GM18520 (cell line): Measurements from ENCODE around the gene NELFA.

Experiments
- ATAC-seq: cut with Tn5 transposase; IDR thresholded peaks from one replicate; pipeline ENCODE4 v1.9.1; 2021; ENCODE audit not compliant: unreplicated experiment

Gene NELFA

DNA sequence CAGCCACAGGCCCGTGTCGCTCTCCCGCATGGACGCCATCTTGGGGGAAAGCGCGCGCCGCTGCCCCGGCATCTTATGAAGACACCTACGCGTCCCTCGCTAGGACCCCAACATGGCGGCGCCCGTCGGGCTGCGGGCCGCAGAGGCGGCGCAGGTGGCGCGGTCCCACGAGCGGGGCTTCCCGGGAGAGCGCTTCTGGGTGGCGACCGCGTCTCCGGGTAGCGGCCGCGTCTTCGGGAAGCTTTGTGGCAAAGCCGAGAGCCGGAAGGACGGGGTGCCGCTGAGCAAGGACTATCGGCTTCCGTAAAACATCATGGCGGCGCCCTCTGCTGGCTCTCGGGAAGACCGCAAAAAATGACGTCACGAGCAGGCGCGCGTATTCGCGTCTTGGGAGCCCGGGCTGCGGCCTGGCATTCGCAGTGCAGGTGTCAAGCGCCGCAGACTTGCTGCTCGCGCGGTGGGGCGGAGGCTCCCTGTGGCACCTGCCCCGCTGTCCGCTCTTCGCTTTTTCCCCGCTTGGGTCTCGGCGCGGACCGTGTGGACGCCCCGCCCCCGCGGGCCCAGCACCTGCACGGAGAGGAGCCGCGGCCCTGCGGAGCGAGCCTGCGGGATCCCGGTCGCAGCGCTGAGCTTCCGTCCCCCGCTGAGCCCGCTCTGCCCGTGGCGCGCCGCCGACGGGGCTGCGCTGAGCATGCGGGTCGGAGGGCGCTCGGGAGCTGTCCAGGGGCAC, at the start of gene NELFA:
TSS of gene NELFA (minus strand) at position 54 of the 730 bp plus-strand sequence. CDS start at position 39, 15 bp downstream.
- peak; percentile 78 for ATAC-seq

DNA sequence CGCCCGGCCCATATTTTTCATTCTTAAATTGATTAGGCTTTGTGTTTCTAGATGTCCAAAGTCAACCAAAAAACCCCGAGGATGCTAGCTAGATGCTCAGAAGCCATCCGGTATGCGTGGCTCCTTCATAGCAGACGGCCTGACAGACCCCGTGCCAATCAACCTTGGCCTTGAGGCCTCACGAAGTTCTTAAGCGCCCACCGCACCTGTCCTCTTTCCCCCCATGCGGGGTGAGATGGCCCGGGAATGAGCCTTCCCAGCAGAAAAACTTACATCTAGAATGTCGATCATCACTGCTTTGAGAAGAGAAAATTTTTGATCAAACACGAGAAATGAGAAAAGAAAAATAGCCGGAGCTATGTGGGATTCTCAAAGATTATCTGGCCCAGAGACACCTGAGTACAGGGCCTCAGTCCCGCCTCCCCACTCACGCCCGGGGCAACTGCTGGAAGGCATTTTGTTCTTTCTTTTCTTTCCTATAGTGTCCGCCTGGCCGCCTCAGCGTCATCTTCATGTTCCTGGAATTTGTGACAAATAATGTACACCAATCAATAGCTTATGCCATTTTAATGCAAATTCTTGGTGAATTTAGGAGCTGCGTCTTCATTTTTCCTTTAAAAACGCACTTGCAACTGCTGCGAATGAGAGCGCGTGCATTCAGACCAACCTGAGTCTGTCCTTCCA, 48.8 kb upstream of the NELFA start:
- no peak for ATAC-seq

DNA sequence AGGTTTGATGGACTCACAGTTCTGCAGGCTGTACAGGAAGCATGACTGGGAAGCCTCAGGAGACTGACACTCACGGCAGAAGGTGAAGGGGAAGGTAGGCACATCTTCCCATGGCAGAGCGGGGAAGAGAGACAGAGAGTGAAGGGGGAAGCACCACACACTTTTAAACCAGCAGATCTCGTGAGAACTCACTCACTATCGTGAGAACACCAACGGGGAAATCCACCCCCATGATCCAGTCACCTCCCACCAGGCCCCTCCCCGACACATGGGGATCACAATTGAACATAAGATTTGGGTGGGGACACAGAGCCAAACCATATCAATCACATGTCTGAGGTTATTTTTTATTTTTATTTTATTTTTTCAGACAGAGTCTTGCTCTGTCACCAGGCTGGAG, 45.4 kb upstream of the NELFA start:
- no peak for ATAC-seq

DNA sequence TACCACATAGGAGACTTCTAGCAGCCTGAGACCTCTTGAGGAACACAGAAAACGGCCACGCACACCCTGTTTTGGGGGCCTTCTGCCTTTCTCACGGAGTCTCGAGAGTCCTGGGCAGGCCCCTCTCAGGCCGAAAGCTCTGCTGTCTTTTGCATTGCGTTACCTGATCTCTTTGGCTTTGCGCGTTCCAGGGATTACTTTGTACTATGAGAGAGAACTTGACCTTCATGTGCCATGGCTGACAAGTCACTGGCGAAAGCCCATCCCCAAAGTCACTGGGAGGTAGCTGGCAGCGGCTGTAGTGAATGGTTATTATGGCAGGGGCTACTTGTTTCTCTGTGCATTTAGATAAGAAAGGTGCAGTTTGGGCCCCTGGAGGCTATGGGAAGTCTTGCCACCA, 42.3 kb upstream of the NELFA start:
- ATAC-seq = no peak

DNA sequence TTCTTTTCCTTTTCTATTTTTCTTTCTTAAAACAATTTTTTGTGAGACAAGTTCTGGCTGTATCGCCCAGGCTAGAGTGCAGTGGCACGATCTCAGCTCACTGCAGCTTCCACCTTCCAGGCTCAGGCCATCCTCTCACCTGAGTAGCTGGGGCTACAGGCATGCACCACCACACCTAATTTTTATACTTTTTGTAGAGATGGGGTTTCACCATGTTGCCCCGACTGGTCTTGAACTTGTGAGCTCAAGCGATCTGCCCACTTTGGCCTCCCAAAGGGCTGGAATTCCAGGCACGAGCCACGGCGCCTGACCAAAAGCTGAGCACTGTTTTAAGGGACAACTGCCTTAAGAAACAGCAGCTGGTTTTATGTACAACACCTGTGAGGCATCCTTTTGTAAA, 41.0 kb upstream of the NELFA start:
- no peak for ATAC-seq

DNA sequence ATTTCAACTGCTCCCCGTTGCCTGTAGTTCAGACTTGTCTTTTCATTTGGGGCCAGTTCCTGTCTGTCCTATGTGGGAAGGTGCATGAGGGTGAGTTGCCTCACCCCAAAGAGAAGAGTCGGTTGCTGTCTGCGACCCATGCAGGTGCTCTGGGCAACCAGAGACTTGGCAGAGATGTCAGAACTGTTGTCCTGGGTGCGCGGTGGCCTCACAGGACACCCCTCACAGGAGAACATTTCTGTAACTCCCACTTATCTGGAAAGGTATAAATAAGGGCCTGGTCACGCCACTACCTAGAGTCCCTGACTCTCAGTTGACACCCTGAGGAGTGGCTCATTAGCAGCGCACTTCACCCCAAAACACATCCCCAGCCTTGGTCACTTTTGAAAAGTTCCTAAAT, 40.6 kb upstream of the NELFA start:
- no peak for ATAC-seq

DNA sequence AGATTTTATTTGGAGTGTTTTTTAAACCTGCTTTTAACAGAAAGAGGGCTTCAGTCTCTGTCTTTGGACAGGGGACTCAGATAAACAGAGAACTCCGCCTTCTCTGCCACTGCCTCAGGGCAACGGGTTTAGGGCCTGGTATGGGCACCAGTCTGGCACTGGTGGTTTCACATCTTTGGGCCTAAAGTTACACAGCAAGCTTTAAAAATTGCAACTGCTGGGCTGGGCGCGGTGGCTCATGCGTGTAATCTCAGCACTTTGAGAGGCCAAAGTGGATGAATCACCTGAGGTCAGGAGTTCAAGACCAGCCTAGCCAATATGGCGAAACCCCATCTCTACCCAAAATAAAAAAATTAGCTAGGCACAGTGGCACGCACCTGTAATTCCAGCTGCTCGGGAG, 40.1 kb upstream of the NELFA start:
- ATAC-seq = no peak

DNA sequence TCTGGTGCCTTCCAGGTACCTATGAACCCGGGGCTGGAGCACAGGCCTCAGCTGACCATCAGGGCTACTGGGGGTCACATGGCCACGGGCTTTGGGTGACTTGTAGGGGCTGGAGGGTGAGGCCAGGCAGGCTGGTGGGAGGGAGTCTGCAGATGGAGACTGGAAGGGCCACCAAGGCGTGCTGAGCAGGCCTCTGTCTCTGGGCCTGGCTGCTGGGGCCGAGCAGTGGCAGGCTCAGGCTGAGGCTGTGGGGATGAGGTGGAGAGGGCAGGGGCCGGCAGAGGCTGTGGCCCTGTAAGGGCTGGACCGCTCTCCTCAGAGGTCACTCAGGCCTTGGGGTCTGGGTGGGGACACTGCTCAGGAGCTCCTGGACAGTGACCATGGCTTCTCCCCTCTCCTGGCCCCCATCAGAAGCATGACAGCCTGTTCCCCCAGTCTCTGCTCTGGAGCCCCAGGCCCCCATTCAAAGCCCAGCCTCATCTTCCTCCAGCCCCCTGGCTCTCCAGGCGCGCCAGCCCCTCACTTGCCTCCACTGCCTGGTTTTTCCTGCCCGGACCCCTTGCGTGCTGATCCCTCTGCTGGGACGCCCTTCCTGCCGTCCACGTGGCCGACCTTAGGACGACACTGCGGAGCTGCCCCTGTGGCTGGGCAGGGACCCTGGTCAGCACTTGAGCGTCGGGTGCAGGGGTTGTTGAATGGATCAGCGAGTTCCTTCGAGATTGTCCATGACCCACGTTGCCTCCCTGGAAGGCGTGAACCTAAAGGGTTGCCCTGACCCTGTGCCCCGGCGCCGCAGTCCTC, 39.2 kb upstream of the NELFA start:
- no peak for ATAC-seq

DNA sequence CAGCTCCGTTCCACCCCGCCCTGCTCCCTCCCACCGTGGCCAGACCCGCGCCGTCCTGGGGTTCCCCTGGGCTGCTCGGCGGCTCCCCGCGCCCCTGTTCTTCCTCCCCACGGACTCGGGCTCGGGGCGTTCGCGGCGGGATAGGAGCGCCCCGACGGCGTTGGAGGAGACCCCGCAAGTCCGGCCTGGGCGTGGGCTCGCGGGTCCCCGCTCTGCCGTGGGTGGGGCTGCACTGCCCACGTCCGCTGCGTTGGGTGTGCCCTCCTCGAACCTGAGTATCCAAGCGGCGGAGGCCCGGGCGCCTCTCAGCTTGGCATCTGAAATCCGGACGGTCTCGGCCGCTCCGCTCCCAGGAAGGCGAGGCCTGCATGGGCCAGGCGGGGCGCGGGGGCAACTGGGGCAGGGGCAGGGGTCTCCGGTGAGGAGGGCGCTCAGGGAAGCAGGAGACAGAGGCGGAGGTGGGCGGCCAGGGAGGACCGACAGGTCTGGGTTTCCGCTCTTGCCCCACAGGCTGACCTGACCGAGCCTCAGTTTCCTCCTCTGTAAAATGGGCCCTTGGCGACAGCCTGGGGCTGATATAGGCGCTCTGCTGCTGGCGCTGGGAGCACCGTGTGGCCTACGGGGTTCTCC, 38.4 kb upstream of the NELFA start:
- no peak for ATAC-seq

DNA sequence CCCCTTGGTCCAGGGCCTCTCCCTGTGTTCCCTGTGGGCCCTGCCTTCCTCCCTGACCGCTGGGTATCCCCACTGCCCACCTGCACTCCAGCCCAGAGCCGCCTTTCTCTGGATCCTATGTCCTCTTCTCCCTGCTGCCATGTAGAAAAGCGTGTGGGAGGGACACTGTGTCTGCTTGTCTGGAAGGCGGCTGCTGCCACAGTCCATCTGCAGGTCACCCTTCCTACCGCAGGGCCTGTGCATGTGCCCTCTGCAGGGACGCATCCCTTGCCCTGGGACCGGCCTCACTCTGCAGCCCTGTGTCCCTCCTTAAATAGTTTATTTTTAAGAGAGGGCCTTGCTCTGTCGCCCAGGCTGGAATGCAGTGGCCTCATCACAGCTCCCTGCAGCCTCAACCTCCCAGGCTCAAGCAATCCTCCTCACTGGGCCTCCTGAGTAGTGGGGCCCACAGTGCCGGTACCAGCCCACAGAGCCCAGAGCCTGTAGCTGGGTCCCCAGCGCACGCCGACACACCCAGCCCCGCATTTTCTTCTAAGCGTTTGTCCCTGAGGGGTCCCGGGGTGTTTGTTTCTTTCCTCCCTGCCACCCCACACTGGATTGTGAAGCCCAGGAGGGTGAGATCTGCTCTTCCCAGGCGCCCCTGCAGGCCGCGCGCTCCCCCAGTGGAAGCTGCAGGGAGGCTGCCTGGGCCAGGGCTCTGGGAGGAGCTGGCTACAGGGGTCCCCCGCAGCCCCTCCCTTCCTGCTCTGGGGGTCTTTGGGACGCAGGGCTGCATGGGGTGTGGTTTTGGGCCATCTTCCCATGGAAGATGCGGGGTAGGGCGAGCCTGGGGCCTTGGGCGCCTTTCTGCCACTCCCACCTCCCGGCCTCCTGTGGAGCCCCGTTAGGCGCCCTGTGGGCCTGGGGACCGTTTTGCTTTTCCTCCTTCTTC, 37.5 kb upstream of the NELFA start:
- no peak for ATAC-seq

DNA sequence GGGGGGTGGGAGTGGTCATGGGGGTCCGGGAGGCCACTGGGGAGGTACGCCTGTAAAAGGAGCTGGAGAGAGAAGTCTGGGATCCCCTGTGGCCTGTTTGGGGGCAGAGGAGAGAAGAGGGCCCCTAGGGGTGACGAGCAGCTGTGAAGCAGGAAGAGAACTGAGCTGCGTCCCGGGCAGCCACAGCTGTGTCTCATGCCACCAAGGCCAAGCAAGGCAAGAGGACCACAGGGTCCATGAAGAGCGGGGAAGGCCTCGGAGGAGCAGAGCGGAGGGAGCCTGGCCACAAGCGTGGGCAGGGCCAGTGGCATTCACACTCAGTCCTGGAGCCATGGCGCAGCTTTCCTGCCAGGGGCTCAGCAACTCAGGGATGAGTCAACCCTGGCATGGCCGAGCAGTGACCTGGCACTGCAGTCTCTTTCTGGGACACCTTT, 36.8 kb upstream of the NELFA start:
- ATAC-seq = no peak

DNA sequence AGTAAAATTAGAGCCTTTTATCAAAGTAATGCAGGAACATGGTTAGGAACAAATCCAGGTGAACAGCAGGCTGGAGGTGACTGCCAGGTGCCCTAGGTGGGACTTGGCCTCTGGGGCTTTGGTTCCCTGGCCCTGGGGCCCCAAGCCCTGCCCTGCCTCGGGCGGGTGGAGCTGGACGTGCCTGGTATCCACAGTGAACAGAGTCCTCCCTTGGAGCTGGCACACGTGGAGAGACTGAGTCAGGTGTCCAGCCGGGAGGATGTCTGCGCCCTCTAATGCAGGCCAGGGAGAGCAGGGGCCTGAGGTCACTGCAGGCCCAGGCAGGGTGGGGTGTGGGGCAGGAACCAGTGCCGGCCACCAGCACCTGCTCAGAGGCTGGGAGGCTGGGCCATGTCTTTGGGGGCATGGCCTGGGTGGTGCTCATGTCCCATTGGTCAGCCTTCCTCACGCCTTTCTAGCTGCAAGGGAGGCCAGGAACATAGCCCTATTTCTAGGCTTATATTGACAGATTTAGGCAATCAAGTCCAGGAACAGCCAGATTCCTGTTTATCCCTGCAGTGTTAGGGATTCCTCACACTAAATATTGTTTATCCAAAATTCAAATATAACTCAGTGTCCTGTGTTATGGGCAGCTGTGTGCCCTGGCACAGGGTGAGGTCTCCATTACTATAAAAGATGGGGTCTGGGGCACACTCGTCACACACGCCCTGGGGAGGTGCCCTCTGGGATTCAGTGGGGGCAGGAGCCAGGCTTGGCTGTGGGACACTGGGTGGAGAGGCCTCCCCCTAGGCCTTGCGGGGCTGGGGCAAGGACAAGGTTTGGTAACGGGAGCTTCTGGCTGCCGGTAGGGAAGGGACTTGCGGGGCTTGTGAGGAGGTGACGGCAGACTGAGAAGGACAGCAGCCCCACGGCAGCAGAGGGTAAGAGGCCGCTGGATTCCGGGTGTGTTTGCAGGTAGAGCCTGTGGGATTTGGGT, 36.1 kb upstream of the NELFA start:
- ATAC-seq = no peak

DNA sequence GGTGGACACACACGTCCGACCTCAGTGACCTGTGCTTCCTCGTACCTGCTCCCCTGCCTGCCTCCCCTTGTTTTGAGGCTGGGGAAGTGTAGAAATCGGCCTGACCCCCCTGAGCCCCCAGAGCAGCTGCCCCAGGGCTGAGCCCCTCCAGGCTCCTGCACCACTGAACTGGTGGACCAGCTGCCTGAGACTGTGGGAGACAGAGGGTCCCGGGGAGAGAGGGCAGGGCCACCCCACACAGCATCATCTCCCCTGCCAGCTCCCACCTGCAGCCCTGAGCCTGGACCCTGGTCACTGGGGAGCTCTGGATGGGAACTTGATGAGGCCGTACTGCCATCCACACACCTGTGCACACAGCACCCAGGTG, 35.3 kb upstream of the NELFA start:
- ATAC-seq = no peak

DNA sequence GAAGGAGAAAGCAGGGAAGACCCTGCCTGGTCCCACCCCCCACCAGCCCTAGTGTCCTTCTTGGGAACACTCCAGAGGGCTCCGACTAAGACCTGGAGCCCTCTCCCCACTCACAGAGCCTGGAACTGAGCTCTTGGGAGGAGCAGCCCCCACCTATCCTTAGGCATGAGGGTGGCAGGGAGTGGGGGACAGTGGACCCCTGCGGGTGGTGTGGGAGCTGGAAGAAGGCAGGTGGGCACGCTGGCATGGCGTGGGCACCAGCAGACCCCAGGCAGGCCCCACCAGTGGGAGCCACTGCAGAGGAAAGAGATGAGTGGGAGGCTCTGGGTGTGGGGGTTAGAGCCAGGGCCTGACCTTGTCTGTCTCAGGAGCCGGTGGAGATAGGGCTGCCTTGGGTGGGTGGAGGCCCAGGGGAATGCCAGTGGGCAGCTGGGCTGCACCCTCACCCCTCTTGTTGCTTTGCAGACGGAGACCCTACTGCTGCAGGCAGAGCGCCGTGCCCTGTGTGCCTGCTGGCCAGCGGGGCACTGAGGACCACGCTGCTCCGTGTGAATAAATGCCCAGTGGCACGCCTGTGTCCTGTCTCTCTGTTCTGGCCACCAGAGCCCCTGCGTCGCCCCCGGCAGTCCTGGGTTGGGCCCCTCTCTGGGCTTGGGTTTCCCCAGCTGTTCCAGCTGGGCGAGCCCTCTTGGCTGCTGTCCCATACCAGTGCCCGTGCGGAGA, 34.8 kb upstream of the NELFA start:
- ATAC-seq = no peak

DNA sequence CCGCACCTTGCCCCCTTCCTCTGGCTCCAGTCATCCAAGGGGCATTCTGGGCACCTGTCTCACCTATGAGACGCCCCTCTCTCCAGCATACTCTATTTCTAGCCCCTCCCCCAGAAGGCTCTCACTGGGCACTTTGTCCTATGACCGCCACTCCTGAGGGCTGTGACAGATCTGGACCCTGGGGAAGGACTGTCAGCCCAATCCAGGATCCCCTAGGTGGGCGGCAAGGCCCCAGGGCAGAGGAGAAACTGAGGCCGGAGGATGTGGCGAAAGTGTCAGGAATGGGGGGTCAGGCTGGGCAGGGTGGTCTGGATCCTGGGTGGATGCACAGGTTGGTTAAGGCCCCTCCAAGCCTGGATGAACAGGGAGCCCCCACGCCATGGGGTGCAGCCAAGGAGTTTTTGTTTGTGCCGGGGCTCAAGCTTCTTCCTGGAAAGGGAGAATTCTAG, 34.2 kb upstream of the NELFA start:
- no peak for ATAC-seq

DNA sequence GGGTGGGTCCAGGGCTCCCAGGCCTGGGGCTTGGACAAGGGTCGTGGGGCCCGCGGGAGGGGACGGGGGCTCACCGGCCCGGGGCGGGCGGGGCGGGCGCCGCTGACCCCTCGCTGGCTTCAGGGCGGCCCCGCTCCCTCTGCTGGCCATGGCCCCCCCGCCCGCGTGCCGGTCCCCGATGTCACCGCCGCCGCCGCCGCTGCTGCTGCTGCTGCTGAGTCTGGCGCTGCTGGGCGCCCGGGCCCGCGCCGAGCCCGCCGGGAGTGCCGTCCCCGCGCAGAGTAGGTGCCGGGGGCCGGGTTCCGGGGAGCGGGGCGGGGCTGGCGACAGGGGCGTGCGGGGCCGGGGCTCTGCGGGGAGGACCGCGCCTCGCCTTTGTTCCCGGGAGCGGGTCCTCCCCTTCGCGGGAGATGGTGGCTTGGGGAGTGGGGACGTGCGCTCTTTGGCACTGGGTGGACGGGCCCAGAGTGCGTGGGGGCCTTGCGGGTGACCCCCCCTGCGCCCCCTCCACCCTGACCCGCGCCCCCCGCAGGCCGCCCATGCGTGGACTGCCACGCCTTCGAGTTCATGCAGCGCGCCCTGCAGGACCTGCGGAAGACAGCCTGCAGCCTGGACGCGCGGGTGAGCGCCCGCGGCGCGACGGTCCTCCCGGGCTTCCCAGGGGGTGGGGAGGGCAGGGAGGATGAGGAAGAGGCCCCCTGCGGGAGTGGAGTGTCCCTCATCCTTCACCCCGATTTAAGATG, 33.6 kb upstream of the NELFA start:
- ATAC-seq = no peak

DNA sequence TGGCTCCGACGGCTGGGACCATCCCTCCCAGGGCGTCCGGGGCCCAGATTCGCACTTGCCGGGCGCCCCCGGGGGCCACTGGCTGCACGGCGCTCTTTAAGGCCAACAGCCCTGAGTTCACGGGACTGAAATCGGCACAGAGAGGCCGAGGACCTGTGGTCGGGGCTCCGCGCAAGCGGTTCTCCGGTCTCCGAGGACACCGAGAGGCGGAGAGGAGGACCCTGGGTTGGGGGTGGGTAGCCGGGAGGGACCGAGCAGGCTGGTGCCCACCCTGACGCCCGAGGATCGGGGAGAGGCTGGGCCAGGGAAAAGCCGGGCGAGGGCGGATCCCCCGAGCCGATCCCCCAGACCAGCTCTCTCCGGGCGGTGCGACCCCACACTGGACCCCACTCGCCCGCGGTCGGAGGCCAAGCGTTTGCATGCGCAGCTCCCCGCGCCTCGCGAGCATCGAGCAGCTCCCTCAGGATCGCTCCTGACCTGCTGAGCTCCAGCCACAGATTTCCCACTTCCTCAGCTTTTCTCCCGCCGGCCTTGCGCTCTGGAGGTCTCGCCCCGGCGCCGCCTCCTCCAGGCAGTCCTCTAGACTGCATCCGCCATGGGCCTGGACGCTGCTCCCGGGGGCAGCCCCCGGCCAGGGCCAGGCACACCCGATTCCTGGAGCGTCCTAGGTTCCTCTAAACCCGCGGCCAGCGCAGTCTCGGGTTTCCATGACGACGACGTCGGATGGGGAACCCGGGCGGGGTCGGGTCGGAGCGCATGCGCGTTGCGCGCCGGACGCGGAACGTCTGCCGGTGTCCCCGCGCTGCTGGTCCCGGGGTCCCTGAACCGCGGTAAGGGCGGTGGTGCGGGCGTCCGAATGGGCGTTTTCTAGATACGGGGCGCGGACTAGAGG, 32.7 kb upstream of the NELFA start:
- no peak for ATAC-seq
